Fibroblast of the aortic adventitia (primary cell): ENCODE results near the gene MMD. TPM values are rescaled to one million over a fixed set of nuclear protein-coding genes. Genes with fewer than 3 reads are reported as not detected.
"Not testable (repeated sequence)": the region's sequence is repeated elsewhere in the genome, so short reads cannot be mapped to it uniquely, and the experiment has no call there.

Experiments used
- DNase-seq: peaks from one replicate; pipeline ENCODE4 v3.0.0-alpha.2; 2010; ENCODE audit warnings: low read depth
- H3K4me3 ChIP-seq: 2 replicates; pipeline ENCODE4 v1.5.1; 2011; ENCODE audit warnings: low read depth, mild to moderate bottlenecking, control low read depth, low read length, moderate library complexity
- total RNA-seq: library from RNA; depleted of rRNA; stranded (reverse); fragments of >200 nt; gene quantifications from 2 replicates; pipeline ENCODE4 v1.2.3, GENCODE V29; 2012; ENCODE audit warnings: low replicate concordance
- TF ChIP-seq, protein P1 (sequence below): IDR thresholded peaks from 2 replicates; pipeline ENCODE4 v1.5.1; 2011; ENCODE audit warnings: mild to moderate bottlenecking, low read length, control low read depth, inconsistent platforms; ENCODE audit not compliant: insufficient read depth

MMD gene
- total RNA-seq, 1 donor = 19.5 TPM

GRCh38 chr17:55390364-55390977, 31.2 kb downstream of the MMD start:
- TF ChIP-seq, protein P1, sequence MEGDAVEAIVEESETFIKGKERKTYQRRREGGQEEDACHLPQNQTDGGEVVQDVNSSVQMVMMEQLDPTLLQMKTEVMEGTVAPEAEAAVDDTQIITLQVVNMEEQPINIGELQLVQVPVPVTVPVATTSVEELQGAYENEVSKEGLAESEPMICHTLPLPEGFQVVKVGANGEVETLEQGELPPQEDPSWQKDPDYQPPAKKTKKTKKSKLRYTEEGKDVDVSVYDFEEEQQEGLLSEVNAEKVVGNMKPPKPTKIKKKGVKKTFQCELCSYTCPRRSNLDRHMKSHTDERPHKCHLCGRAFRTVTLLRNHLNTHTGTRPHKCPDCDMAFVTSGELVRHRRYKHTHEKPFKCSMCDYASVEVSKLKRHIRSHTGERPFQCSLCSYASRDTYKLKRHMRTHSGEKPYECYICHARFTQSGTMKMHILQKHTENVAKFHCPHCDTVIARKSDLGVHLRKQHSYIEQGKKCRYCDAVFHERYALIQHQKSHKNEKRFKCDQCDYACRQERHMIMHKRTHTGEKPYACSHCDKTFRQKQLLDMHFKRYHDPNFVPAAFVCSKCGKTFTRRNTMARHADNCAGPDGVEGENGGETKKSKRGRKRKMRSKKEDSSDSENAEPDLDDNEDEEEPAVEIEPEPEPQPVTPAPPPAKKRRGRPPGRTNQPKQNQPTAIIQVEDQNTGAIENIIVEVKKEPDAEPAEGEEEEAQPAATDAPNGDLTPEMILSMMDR = no peak
- H3K4me3 ChIP-seq = no peak overlapping the region
- DNase-seq = no peak

GRCh38 chr17:55389715-55390114, 31.9 kb downstream of the MMD start:
- H3K4me3 ChIP-seq, DNase-seq: not testable (repeated sequence)

DNA sequence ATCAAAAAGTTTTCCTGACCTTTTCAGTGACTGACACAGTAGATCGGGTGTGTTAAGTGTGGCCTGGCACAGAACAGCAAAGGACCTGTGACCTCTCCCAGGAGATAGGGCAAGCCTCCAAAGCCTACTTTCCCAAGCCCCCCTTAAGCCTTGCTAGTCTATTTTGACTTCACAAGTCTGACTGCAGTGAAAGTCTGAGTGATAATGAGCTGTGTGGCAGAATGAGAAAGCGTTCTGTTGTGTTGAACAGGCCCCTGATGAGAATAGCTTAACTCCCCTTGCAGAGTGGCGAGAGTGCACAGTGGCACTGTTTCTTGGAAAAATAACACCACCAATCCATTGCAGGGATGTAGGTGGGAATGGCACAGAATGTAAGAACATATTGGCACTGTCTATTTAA, 32.8 kb downstream of the MMD start:
- DNase-seq = no peak
- TF ChIP-seq, protein P1 = no peak
- H3K4me3 ChIP-seq = no peak overlapping the region

GRCh38 chr17:55386796-55387332, 34.8 kb downstream of the MMD start:
- TF ChIP-seq, protein P1 = no peak
- H3K4me3 ChIP-seq = no peak overlapping the region
- no peak for DNase-seq

DNA sequence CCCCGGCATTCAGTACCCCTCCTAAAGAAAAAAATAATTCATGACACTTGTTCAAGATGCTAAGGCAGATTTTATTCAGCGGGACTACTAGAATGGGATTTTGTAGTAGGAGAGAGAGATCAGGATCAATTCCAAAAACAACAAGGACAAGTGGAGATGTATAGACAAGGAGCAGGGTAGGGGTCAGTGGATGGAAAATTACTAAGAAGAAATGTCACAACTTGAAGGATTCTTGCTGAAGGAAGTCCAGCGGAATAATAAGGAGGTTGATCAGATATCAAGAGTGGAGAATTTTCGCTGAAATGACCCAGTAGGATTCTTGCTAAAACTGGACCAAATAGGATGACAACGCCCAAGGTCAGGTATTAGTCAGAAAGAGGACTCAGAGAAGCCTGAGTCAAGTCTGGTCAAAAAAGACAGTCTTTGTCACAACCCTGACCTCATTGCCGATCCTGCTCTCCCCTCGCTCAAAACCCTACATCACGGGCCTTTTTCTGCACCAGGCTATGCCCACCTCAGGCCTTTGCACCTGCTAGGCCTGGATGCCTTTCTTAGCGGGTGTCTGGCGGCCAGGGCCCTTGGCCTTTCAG, 36.9 kb downstream of the MMD start:
- H3K4me3 ChIP-seq = no peak overlapping the region
- no peak for DNase-seq
- TF ChIP-seq, protein P1 = no peak

GRCh38 chr17:55383771-55384642, 37.6 kb downstream of the MMD start:
- TF ChIP-seq, protein P1 = no peak
- DNase-seq = peak; percentile 26

More at GRCh38 chr17:55383771-55384642, 37.6 kb downstream of the MMD start:
- no peak overlapping the region for H3K4me3 ChIP-seq
